C4-2B (cell line): Measurements from ENCODE around the gene NSUN2.

Experiments
- H3K27ac ChIP-seq: fragments of 450-650 bp; 2 replicates; pipeline ENCODE4 v1.5.1; 2017
- ZFX ChIP-seq: fragments of 450-650 bp; IDR thresholded peaks from 2 replicates; pipeline ENCODE4 v1.6.1; 2017
- TF ChIP-seq, protein P1 (sequence below): fragments of 450-650 bp; conservative IDR thresholded peaks from 2 replicates; pipeline ENCODE4 v1.5.1; 2017; ENCODE audit warnings: mild to moderate bottlenecking

Gene NSUN2

DNA sequence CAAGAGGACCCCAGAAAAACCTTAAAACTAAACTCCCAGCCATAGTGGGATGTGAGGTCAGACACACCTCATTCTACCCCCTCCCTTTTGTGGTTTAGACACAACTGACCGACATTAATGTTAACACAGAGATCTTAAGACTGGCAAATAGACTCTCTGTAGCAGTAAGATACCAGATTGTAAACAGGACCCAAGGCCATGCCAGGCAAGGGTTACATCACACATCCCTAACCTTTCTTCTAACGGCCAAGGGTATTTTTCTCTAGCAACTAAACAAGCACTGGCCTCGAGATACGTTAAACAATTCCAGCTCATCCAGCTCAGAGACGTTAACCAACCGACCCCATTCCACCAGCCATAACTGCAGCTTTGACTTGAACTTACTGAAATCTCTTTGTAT lies 38.8 kb downstream of the NSUN2 start:
- H3K27ac ChIP-seq, result no peak overlapping the region
- TF ChIP-seq ZFX, result no peak
- TF ChIP-seq, protein P1, sequence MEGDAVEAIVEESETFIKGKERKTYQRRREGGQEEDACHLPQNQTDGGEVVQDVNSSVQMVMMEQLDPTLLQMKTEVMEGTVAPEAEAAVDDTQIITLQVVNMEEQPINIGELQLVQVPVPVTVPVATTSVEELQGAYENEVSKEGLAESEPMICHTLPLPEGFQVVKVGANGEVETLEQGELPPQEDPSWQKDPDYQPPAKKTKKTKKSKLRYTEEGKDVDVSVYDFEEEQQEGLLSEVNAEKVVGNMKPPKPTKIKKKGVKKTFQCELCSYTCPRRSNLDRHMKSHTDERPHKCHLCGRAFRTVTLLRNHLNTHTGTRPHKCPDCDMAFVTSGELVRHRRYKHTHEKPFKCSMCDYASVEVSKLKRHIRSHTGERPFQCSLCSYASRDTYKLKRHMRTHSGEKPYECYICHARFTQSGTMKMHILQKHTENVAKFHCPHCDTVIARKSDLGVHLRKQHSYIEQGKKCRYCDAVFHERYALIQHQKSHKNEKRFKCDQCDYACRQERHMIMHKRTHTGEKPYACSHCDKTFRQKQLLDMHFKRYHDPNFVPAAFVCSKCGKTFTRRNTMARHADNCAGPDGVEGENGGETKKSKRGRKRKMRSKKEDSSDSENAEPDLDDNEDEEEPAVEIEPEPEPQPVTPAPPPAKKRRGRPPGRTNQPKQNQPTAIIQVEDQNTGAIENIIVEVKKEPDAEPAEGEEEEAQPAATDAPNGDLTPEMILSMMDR, result no peak

DNA sequence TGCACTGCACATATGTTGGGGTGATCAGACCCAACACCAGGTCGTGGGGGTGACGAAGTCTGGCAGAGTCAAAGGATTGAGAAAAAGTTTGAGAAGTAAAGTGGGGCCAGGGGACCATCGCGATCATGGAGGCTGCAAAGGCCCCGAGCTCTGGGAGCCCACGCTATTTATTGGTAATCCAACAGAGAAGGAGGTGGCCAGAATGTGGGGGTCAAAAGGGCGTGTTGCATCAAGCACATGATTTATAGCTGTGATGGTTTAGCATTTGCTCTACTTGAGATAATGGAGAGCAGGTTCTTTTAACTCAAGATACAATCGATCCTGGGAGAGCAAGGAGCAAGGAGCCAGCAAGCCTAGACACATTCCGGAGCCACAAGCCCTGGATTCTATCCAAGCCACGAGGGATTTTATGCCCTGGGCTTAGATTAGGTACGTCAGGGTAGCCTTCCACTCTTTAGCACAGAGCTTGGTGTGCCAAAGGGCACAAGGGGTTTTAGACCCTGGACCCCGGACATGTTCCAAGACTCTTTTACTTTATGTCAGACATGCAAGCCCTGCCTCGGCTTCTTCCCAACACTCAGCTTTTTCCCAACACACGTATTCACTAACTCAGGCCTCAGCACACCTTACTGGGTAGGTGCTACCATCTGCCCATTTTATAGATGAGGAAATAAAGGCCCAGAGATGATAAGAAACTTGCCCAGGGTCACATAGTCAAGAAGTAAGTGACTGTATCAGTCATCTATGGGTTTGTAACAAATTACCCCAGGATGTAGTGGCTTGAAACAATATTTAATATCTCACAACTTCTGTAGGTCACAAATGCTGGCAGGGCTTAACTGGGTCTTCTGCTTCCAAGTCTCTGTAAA lies 39.5 kb downstream of the NSUN2 start:
- TF ChIP-seq, protein P1, result no peak
- TF ChIP-seq ZFX, result no peak
- no peak overlapping the region for H3K27ac ChIP-seq

DNA sequence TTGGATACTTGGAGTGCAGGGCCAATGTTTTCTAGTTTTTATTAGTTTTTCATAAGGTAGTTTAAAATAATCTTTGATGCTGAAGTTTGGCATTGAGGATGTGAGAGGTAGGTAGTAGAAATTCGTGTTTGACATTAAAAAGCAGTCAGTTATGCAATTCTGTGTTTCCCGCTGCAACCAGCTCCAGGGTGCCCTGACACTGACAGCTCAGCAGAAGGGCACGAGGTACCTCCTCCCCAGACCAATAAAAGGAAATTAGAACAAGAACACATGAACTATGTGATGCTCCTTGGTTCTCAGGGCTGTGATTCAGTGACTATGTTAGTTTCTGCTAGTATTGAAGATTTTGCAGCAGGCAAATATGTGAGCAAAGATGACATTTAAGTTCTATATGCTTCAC lies 40.2 kb downstream of the NSUN2 start:
- no peak overlapping the region for H3K27ac ChIP-seq
- TF ChIP-seq, protein P1, result no peak
- no peak for TF ChIP-seq ZFX

DNA sequence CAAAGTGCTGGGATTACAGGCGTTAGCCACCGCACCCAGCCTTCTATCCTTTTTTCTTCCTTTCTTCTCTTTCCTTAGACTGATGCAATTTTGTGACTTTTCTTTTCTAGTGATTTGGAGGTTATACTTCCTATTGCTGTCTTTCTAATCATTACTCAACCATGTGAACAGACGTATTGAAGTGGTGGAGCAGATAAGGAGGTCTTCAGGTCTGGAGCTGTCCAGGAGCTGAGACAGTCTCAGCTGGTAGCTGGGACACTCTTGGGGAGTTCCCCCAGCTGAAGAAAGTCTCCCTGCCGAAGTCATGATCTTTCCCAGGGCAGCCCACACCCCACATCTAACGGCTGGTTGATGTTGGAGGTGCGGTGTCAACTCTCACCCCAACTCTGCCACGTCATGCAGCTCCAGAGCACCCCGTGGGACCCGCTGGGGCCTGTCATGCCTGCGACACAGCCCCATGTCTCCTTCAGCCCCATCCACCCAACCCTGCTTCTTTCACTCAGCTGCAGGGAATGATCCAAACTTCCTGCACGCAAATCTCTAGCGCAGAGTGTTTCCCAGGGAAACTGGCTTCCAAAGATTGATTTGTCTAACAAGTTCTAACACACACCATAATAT lies 41.1 kb downstream of the NSUN2 start:
- no peak for TF ChIP-seq ZFX
- TF ChIP-seq, protein P1, result no peak

DNA sequence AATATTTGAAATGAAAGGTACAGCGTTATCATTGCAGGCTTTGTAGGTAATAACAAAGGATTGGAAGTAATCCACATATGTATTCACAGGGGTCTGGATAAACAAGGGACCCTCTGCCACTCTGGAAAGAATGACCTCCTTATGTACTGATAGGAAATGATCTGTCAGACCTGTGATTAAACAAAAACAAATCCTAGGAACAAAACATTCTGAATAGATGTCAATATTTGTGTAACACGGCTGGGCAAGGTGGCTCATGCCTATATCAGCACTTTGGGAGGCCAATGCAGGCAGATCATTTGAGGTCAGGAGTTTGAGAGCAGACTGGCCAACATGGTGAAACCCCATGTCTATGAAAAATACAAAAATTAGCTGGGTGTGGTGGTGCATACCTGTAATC lies 42.3 kb downstream of the NSUN2 start:
- no peak overlapping the region for H3K27ac ChIP-seq
- no peak for TF ChIP-seq ZFX
- TF ChIP-seq, protein P1, result no peak

More for the DNA sequence above, 41.1 kb downstream of the NSUN2 start:
- no peak overlapping the region for H3K27ac ChIP-seq

DNA sequence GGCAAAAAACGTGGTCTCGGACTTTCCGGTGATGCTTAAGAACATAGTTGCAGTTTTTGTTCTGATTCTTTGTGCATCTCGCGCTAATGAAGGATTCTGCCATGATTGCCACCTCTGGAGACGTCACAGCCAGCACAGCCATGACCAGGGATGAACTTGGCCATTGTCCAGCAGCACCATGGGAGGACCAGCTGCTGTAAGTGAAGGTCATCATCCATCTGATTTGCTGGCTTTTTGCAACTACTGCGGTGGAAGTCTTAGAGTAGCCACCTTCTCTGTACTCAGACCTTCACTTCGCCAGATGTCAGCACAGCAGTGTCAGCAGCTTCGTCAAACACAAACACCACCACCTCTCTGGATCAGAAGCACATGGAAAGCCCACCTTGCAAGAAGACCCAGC lies 45.7 kb downstream of the NSUN2 start:
- TF ChIP-seq, protein P1, result no peak
- no peak for TF ChIP-seq ZFX
- no peak overlapping the region for H3K27ac ChIP-seq

DNA sequence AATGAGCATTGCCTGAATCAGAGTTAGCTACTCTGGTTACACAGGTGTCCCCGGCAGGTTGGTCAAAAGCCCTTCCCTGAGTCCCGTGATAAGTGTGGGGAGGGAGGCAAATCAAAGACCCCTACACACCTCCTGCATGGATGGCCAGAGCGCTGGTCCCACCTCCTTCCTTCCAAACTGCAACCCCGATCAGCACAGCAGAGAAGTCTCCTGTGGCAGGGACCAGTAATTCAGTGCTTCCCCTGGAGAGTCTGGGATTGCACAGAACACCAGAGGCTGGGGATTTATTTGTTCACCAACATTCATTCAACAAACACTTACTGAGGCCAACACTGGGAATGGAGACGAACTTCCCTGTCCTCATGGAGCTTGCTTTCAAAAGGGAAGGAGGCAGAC lies 46.2 kb downstream of the NSUN2 start:
- no peak overlapping the region for H3K27ac ChIP-seq
- no peak for TF ChIP-seq ZFX
